ENCODE results near the gene TASP1.

DNA sequence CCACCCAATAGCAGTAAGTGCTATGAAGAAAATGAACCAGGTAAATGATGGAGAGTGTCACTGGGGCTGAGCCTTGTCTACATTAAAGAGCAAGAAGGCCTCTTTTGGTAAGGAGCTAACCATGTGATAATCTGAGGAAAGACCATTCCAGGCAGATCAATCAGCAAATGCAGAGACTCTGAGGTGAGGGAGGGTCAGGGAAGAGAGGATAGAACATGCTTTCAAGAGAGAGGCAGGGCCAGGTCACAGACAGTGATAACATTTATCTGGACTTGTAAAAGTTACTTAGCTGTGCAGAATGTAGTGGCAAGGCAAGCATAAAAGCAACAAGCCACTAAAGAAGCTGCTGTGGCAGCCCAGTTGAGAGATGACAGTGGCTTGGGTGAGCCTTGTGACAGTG is 197.3 kb downstream of the TASP1 start:
- TF ChIP-seq, protein P1, sequence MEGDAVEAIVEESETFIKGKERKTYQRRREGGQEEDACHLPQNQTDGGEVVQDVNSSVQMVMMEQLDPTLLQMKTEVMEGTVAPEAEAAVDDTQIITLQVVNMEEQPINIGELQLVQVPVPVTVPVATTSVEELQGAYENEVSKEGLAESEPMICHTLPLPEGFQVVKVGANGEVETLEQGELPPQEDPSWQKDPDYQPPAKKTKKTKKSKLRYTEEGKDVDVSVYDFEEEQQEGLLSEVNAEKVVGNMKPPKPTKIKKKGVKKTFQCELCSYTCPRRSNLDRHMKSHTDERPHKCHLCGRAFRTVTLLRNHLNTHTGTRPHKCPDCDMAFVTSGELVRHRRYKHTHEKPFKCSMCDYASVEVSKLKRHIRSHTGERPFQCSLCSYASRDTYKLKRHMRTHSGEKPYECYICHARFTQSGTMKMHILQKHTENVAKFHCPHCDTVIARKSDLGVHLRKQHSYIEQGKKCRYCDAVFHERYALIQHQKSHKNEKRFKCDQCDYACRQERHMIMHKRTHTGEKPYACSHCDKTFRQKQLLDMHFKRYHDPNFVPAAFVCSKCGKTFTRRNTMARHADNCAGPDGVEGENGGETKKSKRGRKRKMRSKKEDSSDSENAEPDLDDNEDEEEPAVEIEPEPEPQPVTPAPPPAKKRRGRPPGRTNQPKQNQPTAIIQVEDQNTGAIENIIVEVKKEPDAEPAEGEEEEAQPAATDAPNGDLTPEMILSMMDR (IDR thresholded peaks at IDR 0.05 in 8 of 11, conservative IDR thresholded peaks at IDR 0.05 in 3 of 11): no peak
- TF ChIP-seq POLR2A (IDR thresholded peaks at IDR 0.05) (no peak), POLR2AphosphoS5 (IDR thresholded peaks at IDR 0.05) (no peak)

Measured in spleen (tissue), 7 donors.